HCT116 (cell line): Measurements from ENCODE around the gene MGRN1. TPM values are rescaled to one million over a fixed set of nuclear protein-coding genes. Genes with fewer than 3 reads are reported as not detected.

ENCODE experiments used
- ATAC-seq: fragments of 200-7000 bp; cut with Tn5 transposase; 2 replicates; pipeline ENCODE4 v1.9.1; 2020; ENCODE audit warnings: mild to moderate bottlenecking, moderate library complexity
- BruUV-seq: library from RNA; stranded (reverse); fragments of 400-500 nt; replicated peaks from 2 replicates; lab custom pipeline; 2021; lab: Mats Ljungman, UMichigan
- CTCF ChIA-PET: fragments of 300-600 bp; sonication (Branson Sonifier 250); formaldehyde crosslinking; loops from one replicate; lab custom pipeline; 2021; ENCODE audit warnings: antibody characterized with exemption; lab: Charles Lee
- POLR2A ChIA-PET: fragments of 300-600, 350-600 bp; sonication (Branson Sonifier 250); formaldehyde crosslinking; loops from one replicate; lab custom pipeline; 2021; ENCODE audit warnings: antibody characterized with exemption; lab: Charles Lee
- RAD21 ChIA-PET, 2 experiments: fragments of 300-600 bp; sonication (Branson Sonifier 250); formaldehyde crosslinking; loops; one replicate each; lab custom pipeline; 2023; ENCODE audit warnings: low total read pairs in 2 of 2; ENCODE audit not compliant: uncharacterized antibody in 2 of 2, unreplicated experiment in 2 of 2, low non-redundant PET in 1 of 2; lab: Charles Lee
- DNase-seq: peaks from one replicate; pipeline ENCODE4 v3.0.0-alpha.2; 2010; ENCODE audit warnings: low read depth, low spot score
- H2AFZ ChIP-seq: fragments of 200-600 bp; shearing (Covaris generic), sonication (generic); 2 replicates; pipeline ENCODE4 v1.6.1; 2017; ENCODE audit warnings: low read depth, mixed run types, mixed read lengths, antibody characterized with exemption, low read length; ENCODE audit not compliant: poor library complexity, severe bottlenecking
- H3K27ac ChIP-seq: 2 replicates; pipeline ENCODE4 v1.5.1; 2012; ENCODE audit warnings: low read depth, low read length
- H3K27me3 ChIP-seq: fragments of 200-600 bp; sonication (generic); 2 replicates; pipeline ENCODE4 v1.6.1; 2016; ENCODE audit warnings: mixed run types, low read length, mixed read lengths; ENCODE audit not compliant: insufficient read depth
- H3K36me3 ChIP-seq, 2 experiments: fragments of 200-500 bp in 1 of 2; fragments of 200-600 bp in 1 of 2; sonication (Bioruptor generic) in 1 of 2; sonication (generic) in 1 of 2; 2 replicates each; pipeline versions ENCODE4 v1.5.1 to v1.6.1; 2014 to 2016; ENCODE audit warnings: low read length in 2 of 2, inconsistent platforms in 1 of 2, mixed read lengths in 1 of 2, mixed run types in 1 of 2; ENCODE audit not compliant: insufficient read depth in 2 of 2, control insufficient read depth in 1 of 2
- H3K4me1 ChIP-seq, 2 experiments: fragments of 200-600 bp in 1 of 2; sonication (generic) in 1 of 2; 2 replicates each; pipeline versions ENCODE4 v1.5.1 to v1.6.1; 2012 to 2017; ENCODE audit warnings: low read length in 2 of 2, inconsistent platforms in 1 of 2, mild to moderate bottlenecking in 1 of 2, mixed read lengths in 1 of 2, mixed run types in 1 of 2, moderate library complexity in 1 of 2; ENCODE audit not compliant: insufficient read depth in 2 of 2, control insufficient read depth in 1 of 2
- H3K4me2 ChIP-seq: fragments of 200-600 bp; sonication (generic); 2 replicates; pipeline ENCODE4 v1.6.1; 2017; ENCODE audit warnings: mixed run types, low read length, mixed read lengths
- H3K4me3 ChIP-seq, 2 experiments: fragments of 200-600 bp in 1 of 2; sonication (generic) in 1 of 2; replicated peaks in 1 of 2; 2 replicates each; pipeline ENCODE4 v1.5.1; 2011 to 2016; ENCODE audit warnings: low read length in 2 of 2, control low read depth in 1 of 2, low read depth in 1 of 2, mild to moderate bottlenecking in 1 of 2, mixed read lengths in 1 of 2, mixed run types in 1 of 2
- H3K79me2 ChIP-seq: fragments of 200-600 bp; sonication (generic); 2 replicates; pipeline ENCODE4 v1.6.1; 2017; ENCODE audit warnings: mild to moderate bottlenecking, mixed run types, low read length, moderate library complexity, mixed read lengths; ENCODE audit not compliant: insufficient read depth
- H3K9ac ChIP-seq: fragments of 200-600 bp; sonication (generic); 2 replicates; pipeline ENCODE4 v1.6.1; 2016; ENCODE audit warnings: low read length, mixed read lengths
- H3K9me2 ChIP-seq: fragments of 200-600 bp; sonication (generic), shearing (Covaris generic); 2 replicates; pipeline ENCODE4 v1.6.1; 2017; ENCODE audit warnings: mixed run types, mild to moderate bottlenecking, moderate library complexity; ENCODE audit not compliant: insufficient read depth
- H3K9me3 ChIP-seq, 2 experiments: fragments of 200-500 bp in 1 of 2; fragments of 200-600 bp in 1 of 2; sonication (Bioruptor generic) in 1 of 2; sonication (generic) in 1 of 2; 2 replicates each; pipeline ENCODE4 v1.6.1; 2014 to 2017; ENCODE audit warnings: low read length in 2 of 2, mixed read lengths in 2 of 2, inconsistent platforms in 1 of 2, low read depth in 1 of 2, mild to moderate bottlenecking in 1 of 2, mixed run types in 1 of 2, moderate library complexity in 1 of 2; ENCODE audit not compliant: control insufficient read depth in 1 of 2, insufficient read depth in 1 of 2
- H4K20me1 ChIP-seq: fragments of 200-600 bp; sonication (generic), shearing (Covaris generic); 2 replicates; pipeline ENCODE4 v1.6.1; 2017; ENCODE audit warnings: mixed run types, mild to moderate bottlenecking, moderate library complexity; ENCODE audit not compliant: insufficient read depth
- CBX3 ChIP-seq: IDR thresholded peaks from 2 replicates; pipeline ENCODE4 v1.6.1; 2012; ENCODE audit warnings: low read depth
- EGR1 ChIP-seq: IDR thresholded peaks from 2 replicates; pipeline ENCODE4 v1.6.1; 2012; ENCODE audit warnings: low read depth
- JUND ChIP-seq: IDR thresholded peaks from 2 replicates; pipeline ENCODE4 v1.6.1; 2012
- POLR2AphosphoS5 ChIP-seq: IDR thresholded peaks from 2 replicates; pipeline ENCODE4 v1.6.1; 2011; ENCODE audit warnings: mild to moderate bottlenecking, low read depth, low read length, moderate library complexity
- RAD21 ChIP-seq: IDR thresholded peaks from 2 replicates; pipeline ENCODE4 v1.6.1; 2012; ENCODE audit warnings: low read depth, mild to moderate bottlenecking
- SIN3A ChIP-seq: IDR thresholded peaks from 2 replicates; pipeline ENCODE4 v1.6.1; 2012; ENCODE audit warnings: low read depth
- SP1 ChIP-seq: IDR thresholded peaks from 2 replicates; pipeline ENCODE4 v1.6.1; 2012; ENCODE audit warnings: low read depth
- SRF ChIP-seq: IDR thresholded peaks from 2 replicates; pipeline ENCODE4 v1.6.1; 2012; ENCODE audit warnings: low read depth
- YY1 ChIP-seq: IDR thresholded peaks from 2 replicates; pipeline ENCODE4 v1.6.1; 2011; ENCODE audit warnings: low read length, low read depth, moderate library complexity, mild to moderate bottlenecking; ENCODE audit not compliant: insufficient replicate concordance; ENCODE audit errors: extremely low read depth
- ZFX ChIP-seq: fragments of 450-650 bp; IDR thresholded peaks from 2 replicates; pipeline ENCODE4 v1.6.1; 2017
- ZNF274 ChIP-seq: fragments of 200-500 bp; sonication (Bioruptor generic); IDR thresholded peaks from 2 replicates; pipeline ENCODE4 v1.6.1; 2014; ENCODE audit warnings: mild to moderate bottlenecking, low read depth, low read length, inconsistent platforms
- intact Hi-C: fragments of 100-400 bp; cut with micrococcal nuclease; formaldehyde crosslinking; loops from 2 replicates; pipeline ENCODE4 v1.10.0; 2022
- total RNA-seq: library from RNA; stranded (reverse); gene quantifications from one replicate; pipeline ENCODE4 v1.2.1, GENCODE V29; 2021; ENCODE audit not compliant: unreplicated experiment
- TF ChIP-seq, protein P1 (sequence below): IDR thresholded peaks from 2 replicates; pipeline ENCODE4 v1.6.1; 2012

Gene MGRN1
- total RNA-seq, 1 experiment from 2014 or later = 50.6 TPM

GRCh38 chr16:4626396-4626795 is 1.8 kb downstream of the MGRN1 start:
- ATAC-seq (no peak), DNase-seq (no peak)
- TF ChIP-seq YY1 = no peak
- Histone ChIP-seq H3K9ac (0 out of 2 replicates have a peak overlapping the region, but pooled peaks have one; percentile 96), H3K27ac (no peak overlapping the region), H3K9me2 (no peaks in the 10 kb centered on the region), H3K9me3 (peaks cover 2 to 3% of the 10 kb centered on the region in 2 experiments; a peak in 1 of 4 replicates), H3K4me1 (peaks cover 15 to 21% of the 10 kb centered on the region in 2 experiments), H4K20me1 (no peaks in the 10 kb centered on the region), H2AFZ (no peak overlapping the region), H3K4me3 (peak overlapping the region; percentile 86 to 87), H3K36me3 (no peaks in the 10 kb centered on the region), H3K27me3 (no peaks in the 10 kb centered on the region), H3K79me2 (peaks cover 61% of the 10 kb centered on the region), H3K4me2 (peak overlapping the region; percentile 89)
- CTCF ChIA-PET = interaction anchor here (1.3 kb wide), 1 partner anchor 10 kb away, joined by 5 read pairs; no protein-coding TSS in a partner anchor
- intact Hi-C loops = no loop called here
- RAD21 ChIA-PET = no interaction called here
- BruUV-seq = no TSS peak
- POLR2A ChIA-PET = interaction anchor here (1.4 kb wide), 1 partner anchor 10 kb away, joined by 3 read pairs; no protein-coding TSS in a partner anchor

GRCh38 chr16:4628283-4628682 is 3.7 kb downstream of the MGRN1 start:
- no peak overlapping the region for H2AFZ ChIP-seq
- POLR2A ChIA-PET = no interaction called here
- CTCF ChIA-PET = no interaction called here
- BruUV-seq = no TSS peak
- no peaks in the 10 kb centered on the region for H3K36me3 ChIP-seq
- peaks cover 3 to 6% of the 10 kb centered on the region in 2 experiments; a peak in 1 of 4 replicates for H3K9me3 ChIP-seq
- DNase-seq (no peak), ATAC-seq (no peak)
- no peak overlapping the region for H3K4me3 ChIP-seq
- H3K9me2 ChIP-seq = no peaks in the 10 kb centered on the region
- H3K27me3 ChIP-seq = no peaks in the 10 kb centered on the region
- H3K4me1 ChIP-seq = peaks cover 15 to 21% of the 10 kb centered on the region in 2 experiments
- H4K20me1 ChIP-seq = no peaks in the 10 kb centered on the region
- H3K27ac ChIP-seq = no peak overlapping the region
- no peak overlapping the region for H3K4me2 ChIP-seq
- intact Hi-C loops = no loop called here
- H3K79me2 ChIP-seq = peaks cover 76% of the 10 kb centered on the region
- RAD21 ChIA-PET = no interaction called here
- no peak overlapping the region for H3K9ac ChIP-seq
- TF ChIP-seq SP1 = no peak
- no peak for TF ChIP-seq ZFX
- no peak for TF ChIP-seq CBX3
- TF ChIP-seq SRF = no peak
- no peak for TF ChIP-seq EGR1
- no peak for TF ChIP-seq ZNF274
- no peak for TF ChIP-seq RAD21
- TF ChIP-seq SIN3A = no peak
- TF ChIP-seq, protein P1, sequence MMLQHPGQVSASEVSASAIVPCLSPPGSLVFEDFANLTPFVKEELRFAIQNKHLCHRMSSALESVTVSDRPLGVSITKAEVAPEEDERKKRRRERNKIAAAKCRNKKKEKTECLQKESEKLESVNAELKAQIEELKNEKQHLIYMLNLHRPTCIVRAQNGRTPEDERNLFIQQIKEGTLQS = no peak
- TF ChIP-seq POLR2AphosphoS5 = no peak
- TF ChIP-seq JUND = no peak
